Fibroblast of gingiva (primary cell): ENCODE results near the gene VWA5A.

Experiments
- DNase-seq: peaks from one replicate; pipeline ENCODE4 v3.0.0-alpha.2; 2011; ENCODE audit warnings: low read depth

The VWA5A gene, protein sequence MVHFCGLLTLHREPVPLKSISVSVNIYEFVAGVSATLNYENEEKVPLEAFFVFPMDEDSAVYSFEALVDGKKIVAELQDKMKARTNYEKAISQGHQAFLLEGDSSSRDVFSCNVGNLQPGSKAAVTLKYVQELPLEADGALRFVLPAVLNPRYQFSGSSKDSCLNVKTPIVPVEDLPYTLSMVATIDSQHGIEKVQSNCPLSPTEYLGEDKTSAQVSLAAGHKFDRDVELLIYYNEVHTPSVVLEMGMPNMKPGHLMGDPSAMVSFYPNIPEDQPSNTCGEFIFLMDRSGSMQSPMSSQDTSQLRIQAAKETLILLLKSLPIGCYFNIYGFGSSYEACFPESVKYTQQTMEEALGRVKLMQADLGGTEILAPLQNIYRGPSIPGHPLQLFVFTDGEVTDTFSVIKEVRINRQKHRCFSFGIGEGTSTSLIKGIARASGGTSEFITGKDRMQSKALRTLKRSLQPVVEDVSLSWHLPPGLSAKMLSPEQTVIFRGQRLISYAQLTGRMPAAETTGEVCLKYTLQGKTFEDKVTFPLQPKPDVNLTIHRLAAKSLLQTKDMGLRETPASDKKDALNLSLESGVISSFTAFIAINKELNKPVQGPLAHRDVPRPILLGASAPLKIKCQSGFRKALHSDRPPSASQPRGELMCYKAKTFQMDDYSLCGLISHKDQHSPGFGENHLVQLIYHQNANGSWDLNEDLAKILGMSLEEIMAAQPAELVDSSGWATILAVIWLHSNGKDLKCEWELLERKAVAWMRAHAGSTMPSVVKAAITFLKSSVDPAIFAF

GRCh38 chr11:124114942-124115781 is at the start of gene VWA5A:
Gene VWA5A, plus strand, starts transcription at chr11:124115450. Its CDS starts 2,062 bp downstream, at chr11:124117512.
- peak; percentile 86 for DNase-seq

DNA sequence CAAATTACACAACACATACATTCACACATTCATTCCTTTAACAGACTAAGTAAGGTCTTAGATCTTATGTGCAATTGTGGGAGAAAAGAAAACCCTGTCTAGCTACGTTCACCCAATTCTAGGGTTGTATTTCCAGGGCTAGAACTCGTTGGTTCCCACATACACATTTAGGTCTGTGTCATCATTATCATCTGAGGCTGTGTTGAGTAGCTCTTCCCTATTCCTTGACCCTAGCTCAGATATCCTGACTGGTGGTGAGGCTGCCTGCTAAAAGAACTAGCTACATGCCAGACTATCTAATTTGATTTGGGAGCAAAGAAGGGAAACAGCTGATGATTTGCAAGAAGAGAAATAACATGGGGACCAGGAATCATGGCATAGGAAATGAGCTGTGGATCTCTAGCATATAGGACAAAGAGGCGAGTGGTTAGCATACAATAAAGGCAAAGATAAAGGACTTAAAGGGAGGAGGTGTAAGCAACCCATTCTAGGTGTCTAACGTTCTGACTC is 46.6 kb upstream of the VWA5A start:
- DNase-seq, result no peak

- DNase-seq, result peak; percentile 61
Measured at GRCh38 chr11:124069429-124070401, 45.5 kb upstream of the VWA5A start.

GRCh38 chr11:124070915-124071622 is 44.2 kb upstream of the VWA5A start:
- peak; percentile 78 for DNase-seq

GRCh38 chr11:124071623-124071948 is 43.7 kb upstream of the VWA5A start:
- no peak for DNase-seq

GRCh38 chr11:124072147-124072546 is 43.1 kb upstream of the VWA5A start:
- DNase-seq, result no peak

- DNase-seq, result no peak
Measured at GRCh38 chr11:124074554-124074953, 40.7 kb upstream of the VWA5A start.

- no peak for DNase-seq
Measured at GRCh38 chr11:124075492-124075840, 39.8 kb upstream of the VWA5A start.

DNA sequence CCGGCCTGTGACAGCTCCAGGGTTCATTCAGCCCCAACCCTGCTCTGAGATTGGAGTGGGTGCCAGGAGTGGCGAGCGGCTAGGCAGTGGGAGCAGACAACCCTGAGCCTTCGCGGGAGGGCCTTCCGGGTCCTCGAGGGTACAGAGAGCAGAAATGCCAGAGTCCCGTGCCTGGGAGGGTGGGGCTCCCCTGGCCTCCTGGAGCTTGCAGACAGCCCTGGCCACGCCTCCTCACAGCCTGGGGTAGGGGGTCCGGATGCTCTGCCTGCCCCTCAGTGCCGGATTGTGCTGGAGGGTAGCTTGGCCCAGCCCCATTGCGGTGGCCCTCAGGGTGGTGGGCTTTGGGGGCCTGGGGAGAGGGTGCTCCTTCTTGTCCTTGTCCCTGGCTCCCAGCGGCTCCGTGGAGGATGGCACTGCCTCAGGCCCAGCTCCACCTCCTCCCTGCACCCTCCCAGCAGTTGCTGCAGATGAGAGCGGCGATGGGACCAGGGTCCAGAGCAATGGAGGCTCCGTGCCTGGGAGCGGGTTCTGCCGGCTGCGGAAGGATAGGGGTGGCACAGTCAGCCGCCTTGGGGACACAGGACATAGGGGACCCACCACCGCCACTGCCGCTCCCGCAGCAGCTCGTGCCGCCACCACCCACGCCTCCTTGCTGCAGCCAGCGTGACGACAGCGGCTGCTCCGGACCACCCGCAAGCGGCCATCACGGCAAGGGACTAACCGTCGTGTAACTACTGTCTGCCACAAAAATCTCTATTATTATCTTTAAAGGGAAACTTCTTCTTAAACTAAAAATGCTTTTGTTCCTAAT is 39.2 kb upstream of the VWA5A start:
- no peak for DNase-seq

- DNase-seq, result no peak
Measured at GRCh38 chr11:124077266-124077665, 38.0 kb upstream of the VWA5A start.

- no peak for DNase-seq
Measured at GRCh38 chr11:124078591-124078990, 36.7 kb upstream of the VWA5A start.

- no peak for DNase-seq
Measured at GRCh38 chr11:124079631-124080326, 35.5 kb upstream of the VWA5A start.

DNA sequence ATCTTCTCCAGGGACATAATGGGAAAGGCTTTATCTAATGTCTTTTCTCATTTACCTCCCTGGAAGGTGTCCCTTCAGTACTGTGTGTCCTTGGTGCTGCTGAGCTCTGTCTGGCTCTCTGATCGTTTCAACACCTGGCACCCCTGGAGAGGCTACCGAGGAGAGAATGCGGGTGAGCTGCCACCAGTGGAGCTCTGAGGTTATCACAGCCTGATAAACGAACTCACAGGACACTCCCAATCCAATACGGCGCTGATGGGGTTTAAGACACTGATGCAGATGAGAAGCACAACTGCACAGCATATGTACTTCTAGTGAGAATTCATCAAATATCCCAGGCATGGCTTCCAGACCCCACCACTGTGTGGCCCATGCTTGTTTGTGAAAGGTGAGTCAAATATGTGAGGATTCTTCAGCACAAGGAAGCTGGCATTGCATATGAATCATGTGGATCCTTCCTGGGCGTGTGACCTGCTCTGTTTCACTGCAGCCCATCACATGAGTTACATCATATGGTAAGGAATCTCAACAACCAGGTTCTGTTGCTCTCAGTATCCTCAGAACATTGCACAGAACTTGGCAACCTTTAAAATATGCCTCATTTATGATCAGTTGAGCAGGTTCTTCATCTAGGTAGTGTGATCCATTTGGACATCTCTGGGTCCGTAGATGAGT is 34.8 kb upstream of the VWA5A start:
- DNase-seq, result no peak

- no peak for DNase-seq
Measured at GRCh38 chr11:124081483-124081882, 33.8 kb upstream of the VWA5A start.

DNA sequence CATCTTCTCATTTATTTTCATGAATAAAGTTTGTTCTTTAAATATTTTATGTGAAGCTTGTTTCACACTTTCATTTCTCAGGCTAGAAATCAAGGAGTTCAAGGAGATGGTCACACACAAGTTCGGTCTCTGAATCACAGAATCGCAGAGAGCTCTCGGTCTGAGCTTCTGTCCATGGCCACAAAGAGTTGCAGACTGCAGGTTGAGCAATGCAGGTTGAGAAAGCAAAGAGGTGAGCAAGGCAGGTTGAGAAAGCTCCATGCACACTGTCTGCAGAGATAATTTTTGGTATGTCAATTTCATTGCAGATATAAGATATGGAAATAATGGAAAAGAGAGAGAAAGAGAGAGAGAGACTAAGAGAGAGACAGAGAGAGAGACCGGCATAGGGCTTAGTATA is 32.9 kb upstream of the VWA5A start:
- no peak for DNase-seq

DNA sequence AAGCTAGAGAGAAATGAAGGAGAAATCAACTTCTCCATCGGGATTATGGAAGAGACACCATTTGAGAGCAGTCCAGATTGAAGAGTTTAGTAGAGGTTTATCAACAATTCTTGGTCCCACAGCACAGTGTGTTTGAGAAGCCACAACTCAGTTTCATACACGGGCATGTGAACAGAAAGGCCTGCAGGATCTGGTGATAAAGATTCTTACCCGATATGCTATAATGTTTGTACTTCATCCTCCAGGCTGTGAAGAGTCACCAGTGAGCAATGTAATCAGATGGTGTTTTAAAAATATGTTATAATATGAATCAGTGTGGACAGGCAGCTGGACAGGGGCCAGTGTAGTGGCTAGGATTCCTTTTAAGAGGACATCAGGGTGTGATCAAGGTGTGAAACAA is 29.7 kb upstream of the VWA5A start:
- no peak for DNase-seq

- DNase-seq, result no peak
Measured at GRCh38 chr11:124085997-124086846, 29.0 kb upstream of the VWA5A start.

DNA sequence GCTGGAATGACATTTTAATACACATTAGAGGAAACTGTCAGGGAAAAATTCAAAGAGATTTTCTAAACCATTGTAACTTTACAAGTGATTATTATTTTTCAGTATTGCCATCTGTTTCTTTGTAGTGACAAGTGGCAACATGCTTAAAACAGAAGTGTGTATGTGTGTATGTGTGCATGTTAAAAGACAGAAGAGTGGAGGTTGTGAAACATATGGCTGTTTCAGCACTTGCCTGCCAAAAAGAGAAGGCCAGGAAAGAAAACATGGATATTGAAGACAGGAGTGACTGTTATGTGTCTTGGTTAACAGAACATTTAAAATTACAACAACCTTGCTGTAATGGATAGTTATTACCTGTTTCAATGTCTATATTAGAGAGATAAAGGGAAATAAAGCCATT is 24.3 kb upstream of the VWA5A start:
- DNase-seq, result no peak
